ENCODE measurements around the gene HACD4. TPM values are rescaled to one million over a fixed set of nuclear protein-coding genes. Genes with fewer than 3 reads are reported as not detected.

The HACD4 gene
- total and polyA plus RNA-seq, 3 donors from 2014 or later, result 1.9 to 2.8 (median 2.0) TPM

DNA sequence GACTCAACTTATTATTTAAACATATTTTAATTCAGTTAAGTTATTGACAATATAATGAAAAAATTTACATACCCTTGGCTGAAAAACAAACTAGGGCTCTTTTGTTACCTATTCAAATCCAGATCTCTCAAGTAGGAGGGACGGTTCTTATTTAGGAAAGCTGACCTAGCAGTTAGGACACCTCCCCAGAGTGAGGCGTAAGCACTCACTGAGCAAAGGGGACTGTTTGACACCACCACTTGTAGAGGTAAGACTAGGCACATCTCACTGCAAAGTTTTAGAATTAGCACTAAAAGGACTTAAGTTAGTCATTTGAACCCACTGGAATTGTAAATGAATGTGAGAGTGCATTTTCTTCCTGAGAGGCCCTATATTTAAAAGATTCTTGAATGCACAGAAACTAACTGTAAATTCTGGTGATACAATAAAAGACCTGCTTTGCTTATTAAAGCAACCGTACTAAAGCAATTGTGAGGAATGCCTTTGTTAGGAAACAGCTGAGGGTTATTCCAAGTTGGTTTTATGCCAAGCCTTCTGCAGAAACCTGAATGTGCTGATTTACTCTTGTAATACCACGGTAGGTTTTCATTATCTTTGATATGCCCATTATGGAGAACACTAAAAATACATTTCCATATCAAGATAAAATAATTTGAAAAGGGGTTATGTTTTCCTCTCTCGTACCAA, 16.2 kb downstream of the HACD4 start:
- TF ChIP-seq, protein P1, sequence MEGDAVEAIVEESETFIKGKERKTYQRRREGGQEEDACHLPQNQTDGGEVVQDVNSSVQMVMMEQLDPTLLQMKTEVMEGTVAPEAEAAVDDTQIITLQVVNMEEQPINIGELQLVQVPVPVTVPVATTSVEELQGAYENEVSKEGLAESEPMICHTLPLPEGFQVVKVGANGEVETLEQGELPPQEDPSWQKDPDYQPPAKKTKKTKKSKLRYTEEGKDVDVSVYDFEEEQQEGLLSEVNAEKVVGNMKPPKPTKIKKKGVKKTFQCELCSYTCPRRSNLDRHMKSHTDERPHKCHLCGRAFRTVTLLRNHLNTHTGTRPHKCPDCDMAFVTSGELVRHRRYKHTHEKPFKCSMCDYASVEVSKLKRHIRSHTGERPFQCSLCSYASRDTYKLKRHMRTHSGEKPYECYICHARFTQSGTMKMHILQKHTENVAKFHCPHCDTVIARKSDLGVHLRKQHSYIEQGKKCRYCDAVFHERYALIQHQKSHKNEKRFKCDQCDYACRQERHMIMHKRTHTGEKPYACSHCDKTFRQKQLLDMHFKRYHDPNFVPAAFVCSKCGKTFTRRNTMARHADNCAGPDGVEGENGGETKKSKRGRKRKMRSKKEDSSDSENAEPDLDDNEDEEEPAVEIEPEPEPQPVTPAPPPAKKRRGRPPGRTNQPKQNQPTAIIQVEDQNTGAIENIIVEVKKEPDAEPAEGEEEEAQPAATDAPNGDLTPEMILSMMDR (IDR thresholded peaks at IDR 0.05), result no peak
- TF ChIP-seq POLR2A (IDR thresholded peaks at IDR 0.05), result no peak
- H3K4me3 ChIP-seq, result no peak overlapping the region
- WGBS, 2 donors, result 57 to 71% methylated on average over 5 of the region's 5 CpGs
- no peak overlapping the region for H3K27ac ChIP-seq
- H3K36me3 ChIP-seq (ENCODE audit: low read depth, missing control alignments), result no peaks in the 10 kb centered on the region
- H3K27me3 ChIP-seq, result no peaks in the 10 kb centered on the region
- intact Hi-C loops (cut with DNase I; ENCODE audit: low total_unique reads), result no loop called here
- no peaks in the 10 kb centered on the region for H3K9me3 ChIP-seq
- no peak for DNase-seq
- no peaks in the 10 kb centered on the region for H3K4me1 ChIP-seq

DNA sequence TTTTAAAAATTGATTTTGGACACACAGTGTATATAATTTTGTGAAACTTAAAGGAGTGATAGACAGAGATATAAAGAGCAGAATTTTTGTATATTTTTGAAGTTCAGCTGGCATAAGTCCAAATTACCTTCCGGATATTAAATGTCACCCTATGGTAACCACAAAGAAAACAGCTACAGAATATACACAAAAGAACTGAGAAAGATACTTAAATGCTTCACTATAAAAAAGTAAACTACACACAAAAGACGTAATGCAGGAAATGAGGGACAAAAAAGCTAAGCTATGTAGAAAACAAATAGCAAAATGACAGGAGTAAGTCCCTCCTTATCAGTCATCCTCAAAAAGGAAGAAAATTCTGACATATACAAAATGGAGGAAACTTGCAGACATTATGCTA, 29.4 kb downstream of the HACD4 start:
- Histone ChIP-seq H3K27ac (no peak overlapping the region), H3K9me3 (no peaks in the 10 kb centered on the region), H3K36me3 (ENCODE audit: low read depth, missing control alignments) (no peaks in the 10 kb centered on the region), H3K27me3 (no peaks in the 10 kb centered on the region), H3K4me3 (no peak overlapping the region), H3K4me1 (no peaks in the 10 kb centered on the region)
- no peak for DNase-seq
- TF ChIP-seq, protein P1 (IDR thresholded peaks at IDR 0.05), result no peak
- no peak for TF ChIP-seq POLR2A (IDR thresholded peaks at IDR 0.05)
- intact Hi-C loops (cut with DNase I; ENCODE audit: low total_unique reads), result no loop called here
- WGBS, 2 donors, result 89 to 90% methylated on average over 2 of the region's 2 CpGs

DNA sequence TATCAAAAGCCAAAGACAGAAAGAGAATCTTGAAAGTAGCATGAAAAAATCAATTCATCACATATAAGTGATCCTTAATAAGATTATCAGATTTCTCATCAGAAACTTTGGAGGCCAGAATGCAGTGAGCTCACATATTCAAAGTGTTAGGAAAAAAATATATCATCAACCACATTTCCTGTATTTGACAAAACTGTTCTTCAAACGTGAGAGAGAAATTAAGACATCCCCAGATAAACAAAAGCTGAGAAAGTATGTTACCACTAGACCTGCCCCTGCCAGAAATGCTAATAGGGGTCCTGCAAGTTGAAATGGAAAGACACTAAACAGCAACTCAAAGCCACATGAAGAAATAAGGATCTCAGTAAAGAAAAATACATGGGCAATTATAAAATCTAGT, 29.9 kb downstream of the HACD4 start:
- no peaks in the 10 kb centered on the region for H3K4me1 ChIP-seq
- TF ChIP-seq, protein P1 (IDR thresholded peaks at IDR 0.05), result no peak
- TF ChIP-seq POLR2A (IDR thresholded peaks at IDR 0.05), result no peak
- no peak overlapping the region for H3K27ac ChIP-seq
- 33 to 53% methylated on average over 1 of the region's 1 CpG for WGBS, 2 donors
- no peaks in the 10 kb centered on the region for H3K9me3 ChIP-seq
- no peaks in the 10 kb centered on the region for H3K36me3 ChIP-seq (ENCODE audit: low read depth, missing control alignments)
- no peak overlapping the region for H3K4me3 ChIP-seq
- H3K27me3 ChIP-seq, result no peaks in the 10 kb centered on the region
- intact Hi-C loops (cut with DNase I; ENCODE audit: low total_unique reads), result no loop called here
- no peak for DNase-seq

DNA sequence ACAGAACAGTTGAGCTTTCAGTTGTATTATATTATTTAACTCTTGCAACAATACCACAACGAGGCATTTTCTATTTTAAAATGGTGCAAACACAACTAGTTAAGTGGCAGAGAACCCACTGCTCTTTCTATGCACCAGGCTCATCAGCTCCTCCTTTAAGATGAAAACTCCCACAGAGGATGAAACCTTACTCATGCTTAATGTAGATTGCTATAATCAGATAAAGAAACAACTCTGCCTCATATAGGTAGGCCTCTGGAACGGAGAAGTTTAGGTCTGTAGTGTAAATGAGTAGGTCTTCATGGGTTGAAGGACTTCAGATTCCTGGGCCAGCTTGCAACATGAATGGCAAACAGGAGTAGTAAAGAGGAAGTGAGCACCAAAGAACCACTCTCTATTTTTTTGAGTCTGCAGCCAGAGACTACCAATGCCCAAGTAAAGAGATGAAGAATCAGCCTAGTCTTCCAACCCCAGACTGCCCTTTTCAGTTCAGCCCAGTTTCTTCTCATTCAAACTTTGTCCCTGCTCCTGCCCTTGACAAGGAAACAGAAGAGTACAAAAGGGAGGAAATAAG, 33.9 kb downstream of the HACD4 start:
- 91 to 92% methylated on average over 2 of the region's 2 CpGs for WGBS, 2 donors
- Histone ChIP-seq H3K9me3 (no peaks in the 10 kb centered on the region), H3K4me1 (no peaks in the 10 kb centered on the region), H3K36me3 (ENCODE audit: low read depth, missing control alignments) (no peaks in the 10 kb centered on the region), H3K27ac (no peak overlapping the region), H3K27me3 (no peaks in the 10 kb centered on the region), H3K4me3 (no peak overlapping the region)
- TF ChIP-seq POLR2A (IDR thresholded peaks at IDR 0.05), result no peak
- TF ChIP-seq, protein P1 (IDR thresholded peaks at IDR 0.05), result no peak
- intact Hi-C loops (cut with DNase I; ENCODE audit: low total_unique reads), result no loop called here
- no peak for DNase-seq

DNA sequence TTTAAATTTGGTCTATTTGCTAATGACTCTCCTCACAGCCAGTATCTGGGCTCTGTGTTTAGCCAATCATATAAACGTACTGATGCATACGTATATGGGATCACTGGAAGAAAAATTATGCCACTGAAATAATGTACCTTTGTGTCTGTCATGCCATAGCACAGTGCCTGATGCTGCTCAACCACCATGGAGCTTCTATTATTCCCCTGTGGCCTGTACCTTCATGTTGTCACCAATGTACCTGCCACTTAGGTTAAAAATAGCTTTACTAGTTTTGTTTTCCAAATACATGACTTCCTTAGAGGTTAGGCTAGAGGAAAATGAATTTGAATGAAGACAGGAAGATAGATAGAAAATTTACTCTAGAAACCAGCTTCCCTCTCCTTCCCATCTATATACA, 34.6 kb downstream of the HACD4 start:
- Histone ChIP-seq H3K27ac (no peak overlapping the region), H3K9me3 (no peaks in the 10 kb centered on the region), H3K4me3 (no peak overlapping the region), H3K36me3 (ENCODE audit: low read depth, missing control alignments) (no peaks in the 10 kb centered on the region), H3K4me1 (no peaks in the 10 kb centered on the region), H3K27me3 (no peaks in the 10 kb centered on the region)
- DNase-seq, result no peak
- WGBS, 2 donors, result 95 to 97% methylated on average over 2 of the region's 2 CpGs
- TF ChIP-seq, protein P1 (IDR thresholded peaks at IDR 0.05), result no peak
- intact Hi-C loops (cut with DNase I; ENCODE audit: low total_unique reads), result no loop called here
